Gastroesophageal sphincter (tissue), 4 donors: ENCODE measurements around the gene GPR26. TPM values are rescaled to one million over a fixed set of nuclear protein-coding genes. Genes with fewer than 3 reads are reported as not detected.

Source experiments
- ATAC-seq: fragments of 150-250 bp; one replicate; pipeline ENCODE4 v1.9.1; 2016; ENCODE audit warnings: mild to moderate bottlenecking, moderate library complexity
- H3K27ac ChIP-seq, 4 donors: fragments of 200-600 bp; sonication (generic) in 3 of 4; 1 replicate in 3 of 4; 2 replicates in 1 of 4; pipeline ENCODE4 v1.5.1; 2016 to 2019
- H3K27me3 ChIP-seq: fragments of 200-600 bp; sonication (generic); one replicate; pipeline ENCODE4 v1.5.1; 2019
- H3K36me3 ChIP-seq, 2 donors: fragments of 200-600 bp; sonication (generic); one replicate each; pipeline ENCODE4 v1.5.1; 2019; ENCODE audit warnings: control low read depth in 1 of 2
- H3K4me1 ChIP-seq, 3 donors: fragments of 200-600 bp; sonication (generic); 1 replicate in 2 of 3; 2 replicates in 1 of 3; pipeline ENCODE4 v1.5.1; 2016 to 2019; ENCODE audit warnings: control low read depth in 2 of 3
- H3K4me3 ChIP-seq, 2 donors: fragments of 200-600 bp; sonication (generic); one replicate each; pipeline ENCODE4 v1.5.1; 2019; ENCODE audit warnings: mild to moderate bottlenecking in 1 of 2, moderate library complexity in 1 of 2
- H3K9me3 ChIP-seq, 3 donors: fragments of 200-600 bp; sonication (generic); one replicate each; pipeline ENCODE4 v1.5.1; 2017 to 2019; ENCODE audit warnings: control low read depth in 2 of 3
- EP300 ChIP-seq: sonication (generic); formaldehyde crosslinking; IDR thresholded peaks from one replicate; pipeline ENCODE4 v1.6.1; 2017; ENCODE audit warnings: antibody characterized with exemption, mild to moderate bottlenecking
- POLR2A ChIP-seq, 2 donors: fragments of 450-650 bp; IDR thresholded peaks; one replicate each; pipeline ENCODE4 v1.6.1; 2017; ENCODE audit warnings: antibody characterized with exemption in 2 of 2, mild to moderate bottlenecking in 2 of 2, moderate library complexity in 1 of 2
- POLR2AphosphoS5 ChIP-seq: sonication (generic); formaldehyde crosslinking; IDR thresholded peaks from one replicate; pipeline ENCODE4 v1.6.1; 2017; ENCODE audit warnings: antibody characterized with exemption
- WGBS, 2 donors: methylation state at CpG; one replicate each; pipeline ENCODE4 v1.1.5; 2018; ENCODE audit warnings: low coverage in 1 of 2; 5-methylcytosine and 5-hydroxymethylcytosine counted together
- total RNA-seq, 4 donors: library from RNA; depleted of rRNA; stranded (reverse); fragments of >200 nt; gene quantifications; one replicate each; pipeline ENCODE4 v1.1.0, GENCODE V29; 2016
- TF ChIP-seq, protein P1 (sequence below), 4 experiments: fragments of 200-600 bp in 2 of 4; fragments of 450-650 bp in 2 of 4; sonication (generic) in 1 of 4; IDR thresholded peaks; one replicate each; pipeline ENCODE4 v1.5.1; 2017 to 2019; ENCODE audit warnings: antibody characterized with exemption in 4 of 4, mild to moderate bottlenecking in 2 of 4, moderate library complexity in 2 of 4

Gene GPR26
- total RNA-seq, 4 donors from 2014 or later, result 0.02 TPM; not detected in 3

DNA sequence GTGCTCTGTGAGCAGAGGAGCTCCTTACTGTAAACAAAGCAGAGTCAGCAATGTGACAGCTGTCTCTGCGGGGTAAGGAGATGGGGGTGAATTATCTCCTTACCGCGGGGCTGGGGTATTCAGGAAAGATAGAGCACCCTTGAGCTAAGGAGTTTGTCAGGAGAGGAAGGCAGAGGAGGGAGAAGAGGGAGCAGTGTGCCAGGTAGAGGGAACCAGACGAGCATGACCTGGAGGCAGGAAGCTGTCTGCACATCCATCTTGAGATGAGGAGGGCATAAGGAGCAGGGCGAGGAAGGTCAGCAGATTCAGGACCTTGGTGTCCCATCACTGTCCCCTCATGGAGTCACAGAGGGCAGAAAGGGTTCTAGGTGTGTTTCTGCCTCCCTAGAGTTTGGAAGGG lies 32.5 kb upstream of the GPR26 start:
- H3K27ac ChIP-seq, result no peak overlapping the region
- H3K4me1 ChIP-seq, result no peaks in the 10 kb centered on the region
- ATAC-seq, result no peak
- H3K36me3 ChIP-seq, result no peaks in the 10 kb centered on the region
- 0 to 58% methylated on average over 1 to 5 of the region's 5 CpGs for WGBS, 2 donors
- peaks cover 15% of the 10 kb centered on the region for H3K27me3 ChIP-seq
- H3K4me3 ChIP-seq, result no peak overlapping the region
- peaks cover 0 to 25% (median 0%) of the 10 kb centered on the region in 3 donors for H3K9me3 ChIP-seq
- TF ChIP-seq, protein P1, sequence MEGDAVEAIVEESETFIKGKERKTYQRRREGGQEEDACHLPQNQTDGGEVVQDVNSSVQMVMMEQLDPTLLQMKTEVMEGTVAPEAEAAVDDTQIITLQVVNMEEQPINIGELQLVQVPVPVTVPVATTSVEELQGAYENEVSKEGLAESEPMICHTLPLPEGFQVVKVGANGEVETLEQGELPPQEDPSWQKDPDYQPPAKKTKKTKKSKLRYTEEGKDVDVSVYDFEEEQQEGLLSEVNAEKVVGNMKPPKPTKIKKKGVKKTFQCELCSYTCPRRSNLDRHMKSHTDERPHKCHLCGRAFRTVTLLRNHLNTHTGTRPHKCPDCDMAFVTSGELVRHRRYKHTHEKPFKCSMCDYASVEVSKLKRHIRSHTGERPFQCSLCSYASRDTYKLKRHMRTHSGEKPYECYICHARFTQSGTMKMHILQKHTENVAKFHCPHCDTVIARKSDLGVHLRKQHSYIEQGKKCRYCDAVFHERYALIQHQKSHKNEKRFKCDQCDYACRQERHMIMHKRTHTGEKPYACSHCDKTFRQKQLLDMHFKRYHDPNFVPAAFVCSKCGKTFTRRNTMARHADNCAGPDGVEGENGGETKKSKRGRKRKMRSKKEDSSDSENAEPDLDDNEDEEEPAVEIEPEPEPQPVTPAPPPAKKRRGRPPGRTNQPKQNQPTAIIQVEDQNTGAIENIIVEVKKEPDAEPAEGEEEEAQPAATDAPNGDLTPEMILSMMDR (IDR thresholded peaks at IDR 0.05), result no peak

GRCh38 chr10:123634221-123634620 lies 31.9 kb upstream of the GPR26 start:
- H3K4me1 ChIP-seq, result no peaks in the 10 kb centered on the region
- H3K4me3 ChIP-seq, result no peak overlapping the region
- TF ChIP-seq, protein P1 (IDR thresholded peaks at IDR 0.05), result no peak
- TF ChIP-seq EP300 (no peak), POLR2A (IDR thresholded peaks at IDR 0.05) (no peak), POLR2AphosphoS5 (no peak)
- H3K9me3 ChIP-seq, result peaks cover 0 to 20% (median 0%) of the 10 kb centered on the region in 3 donors
- WGBS, 2 donors, result 100% methylated on average over 1 of the region's 6 CpGs
- H3K36me3 ChIP-seq, result no peaks in the 10 kb centered on the region
- peaks cover 15% of the 10 kb centered on the region for H3K27me3 ChIP-seq
- ATAC-seq, result no peak
- H3K27ac ChIP-seq, result no peak overlapping the region

- H3K27me3 ChIP-seq, result peaks cover 15% of the 10 kb centered on the region
- ATAC-seq, result no peak
- H3K9me3 ChIP-seq, result peaks cover 0 to 12% (median 0%) of the 10 kb centered on the region in 3 donors
- H3K27ac ChIP-seq, result no peak overlapping the region
- no peaks in the 10 kb centered on the region for H3K4me1 ChIP-seq
- WGBS, 2 donors, result 77 to 86% methylated on average over 3 to 4 of the region's 5 CpGs
- no peak overlapping the region for H3K4me3 ChIP-seq
- no peak for TF ChIP-seq POLR2A (IDR thresholded peaks at IDR 0.05)
- TF ChIP-seq, protein P1 (IDR thresholded peaks at IDR 0.05), result no peak
- no peak for TF ChIP-seq POLR2AphosphoS5
- TF ChIP-seq EP300, result no peak
- H3K36me3 ChIP-seq, result no peaks in the 10 kb centered on the region
Measured at GRCh38 chr10:123635131-123635530, 31.0 kb upstream of the GPR26 start.

DNA sequence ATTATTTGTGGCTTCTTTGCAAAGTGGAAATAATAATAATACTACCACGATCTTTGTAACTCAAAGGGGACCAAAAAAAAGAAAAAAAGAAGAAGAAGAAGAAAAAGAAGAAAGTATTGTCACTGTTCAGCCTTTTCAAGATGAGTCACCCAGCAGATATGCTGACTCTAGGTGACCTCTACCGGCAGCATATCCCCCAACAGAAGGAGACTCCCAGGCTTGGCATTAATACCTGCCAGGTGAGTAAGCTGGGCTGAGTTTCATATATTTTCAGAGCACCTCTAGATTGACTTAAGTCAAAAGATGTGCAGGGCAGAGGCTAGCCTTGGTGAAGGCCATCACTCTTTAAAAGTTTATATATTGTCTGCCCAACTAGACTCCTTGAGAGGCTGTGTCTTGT lies 30.4 kb upstream of the GPR26 start:
- no peak overlapping the region for H3K4me3 ChIP-seq
- no peaks in the 10 kb centered on the region for H3K36me3 ChIP-seq
- no peaks in the 10 kb centered on the region for H3K4me1 ChIP-seq
- no peak for TF ChIP-seq EP300
- no peak for TF ChIP-seq POLR2AphosphoS5
- TF ChIP-seq, protein P1 (IDR thresholded peaks at IDR 0.05), result no peak
- TF ChIP-seq POLR2A (IDR thresholded peaks at IDR 0.05), result no peak
- ATAC-seq, result no peak
- WGBS, 2 donors, result 0 to 42% methylated on average over 1 to 2 of the region's 2 CpGs
- peaks cover 15% of the 10 kb centered on the region for H3K27me3 ChIP-seq
- no peak overlapping the region for H3K27ac ChIP-seq
- peaks cover 0 to 12% (median 0%) of the 10 kb centered on the region in 3 donors for H3K9me3 ChIP-seq

DNA sequence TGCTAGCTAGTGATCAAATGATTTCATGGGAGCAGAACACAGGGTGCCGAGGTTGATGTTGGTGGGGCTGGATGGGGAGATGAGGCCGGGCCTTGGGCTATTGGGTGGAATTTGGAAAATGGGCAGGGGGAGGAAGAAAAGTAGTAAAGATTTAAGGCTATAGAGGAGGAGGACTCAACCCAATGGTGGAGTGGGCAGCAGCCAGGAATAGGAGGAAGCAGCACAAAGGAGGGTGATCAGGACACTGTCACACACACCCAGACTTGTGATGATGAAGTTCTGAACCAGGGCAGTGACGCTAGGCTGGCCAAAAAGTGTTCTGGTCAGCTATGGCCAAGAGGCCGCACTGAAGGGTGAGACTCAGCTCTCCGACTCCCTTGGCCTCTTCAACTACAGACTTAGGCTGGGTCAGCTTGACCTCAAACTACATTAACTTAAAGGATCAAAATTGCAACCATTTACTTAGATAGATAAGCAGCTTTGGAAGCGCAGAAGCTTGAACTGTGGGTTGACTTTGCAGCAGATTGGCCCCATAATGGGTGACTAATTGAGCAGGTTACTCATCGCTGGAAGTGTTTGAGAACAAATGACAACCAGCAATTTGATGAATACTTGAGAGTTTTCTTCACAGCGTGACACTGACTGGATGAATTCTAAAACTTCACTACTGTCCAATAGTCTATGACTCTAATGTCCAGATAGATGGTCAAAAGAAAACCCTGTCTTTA lies 29.4 kb upstream of the GPR26 start:
- H3K36me3 ChIP-seq, result no peaks in the 10 kb centered on the region
- H3K27ac ChIP-seq, result no peak overlapping the region
- ATAC-seq, result no peak
- H3K27me3 ChIP-seq, result peaks cover 15% of the 10 kb centered on the region
- H3K4me3 ChIP-seq, result no peak overlapping the region
- peaks cover 0 to 6% (median 0%) of the 10 kb centered on the region in 3 donors for H3K9me3 ChIP-seq
- H3K4me1 ChIP-seq, result no peaks in the 10 kb centered on the region
- WGBS, 2 donors, result 75 to 79% methylated on average over 5 of the region's 8 CpGs
- TF ChIP-seq, protein P1 (IDR thresholded peaks at IDR 0.05), result no peak
- no peak for TF ChIP-seq POLR2AphosphoS5
- TF ChIP-seq POLR2A (IDR thresholded peaks at IDR 0.05), result no peak
- no peak for TF ChIP-seq EP300
